Frontal cortex (tissue), 4 donors: ENCODE results near the gene CXXC5. TPM values are rescaled to one million over a fixed set of nuclear protein-coding genes. Genes with fewer than 3 reads are reported as not detected.

ENCODE experiments used
- DNase-seq, 2 donors: peaks; one replicate each; pipeline ENCODE4 v3.0.0; 2012; ENCODE audit warnings: low spot score in 2 of 2
- FAIRE-seq: peaks from 2 replicates; lab custom pipeline; 2012; peaks lifted over from hg19 to GRCh38; lab: Jason Lieb, UNC
- total RNA-seq: library from RNA; depleted of rRNA; stranded (reverse); fragments of >200 nt; gene quantifications from one replicate; pipeline ENCODE4 v1.2.3, GENCODE V29; 2014
- donor health status: control.
- donor health status: control.
- donor health status: control.

CXXC5 gene
- total RNA-seq, 1 donor from 2014 or later, result 38.7 TPM

GRCh38 chr5:139660923-139661814 is 13.0 kb downstream of the CXXC5 start:
- peak in 1 of 2 donors; percentile 77 for DNase-seq

GRCh38 chr5:139662617-139663016 is 14.5 kb downstream of the CXXC5 start:
- FAIRE-seq, result no peak
- no peak for DNase-seq

More at GRCh38 chr5:139660923-139661814, 13.0 kb downstream of the CXXC5 start:
- no peak for FAIRE-seq

- FAIRE-seq (no peak), DNase-seq (no peak)
Observed at GRCh38 chr5:139663207-139664085, 15.3 kb downstream of the CXXC5 start.

- DNase-seq, result no peak
Observed at GRCh38 chr5:139664086-139664693, 16.0 kb downstream of the CXXC5 start.

GRCh38 chr5:139664727-139665351 is 16.7 kb downstream of the CXXC5 start:
- FAIRE-seq (no peak), DNase-seq (no peak)

More at GRCh38 chr5:139664086-139664693, 16.0 kb downstream of the CXXC5 start:
- no peak for FAIRE-seq

- DNase-seq (no peak), FAIRE-seq (no peak)
Observed at GRCh38 chr5:139665626-139666025, 17.5 kb downstream of the CXXC5 start.

- FAIRE-seq, result no peak
- no peak for DNase-seq
Observed at GRCh38 chr5:139666551-139666950, 18.4 kb downstream of the CXXC5 start.

GRCh38 chr5:139667001-139667729 is 19.0 kb downstream of the CXXC5 start:
- no peak for FAIRE-seq
- no peak for DNase-seq

- no peak for DNase-seq
- FAIRE-seq, result no peak
Observed at GRCh38 chr5:139667730-139668063, 19.5 kb downstream of the CXXC5 start.

- DNase-seq (no peak), FAIRE-seq (no peak)
Observed at GRCh38 chr5:139668064-139668880, 20.1 kb downstream of the CXXC5 start.

GRCh38 chr5:139668924-139669661 is 20.9 kb downstream of the CXXC5 start:
- FAIRE-seq, result no peak

GRCh38 chr5:139669662-139670368 is 21.7 kb downstream of the CXXC5 start:
- no peak for DNase-seq
- no peak for FAIRE-seq

More at GRCh38 chr5:139668924-139669661, 20.9 kb downstream of the CXXC5 start:
- no peak for DNase-seq

- DNase-seq (no peak), FAIRE-seq (no peak)
Observed at GRCh38 chr5:139670369-139671095, 22.4 kb downstream of the CXXC5 start.

GRCh38 chr5:139671096-139671841 is 23.1 kb downstream of the CXXC5 start:
- FAIRE-seq (no peak), DNase-seq (peak in 1 of 2 donors; percentile 84)

- no peak for DNase-seq
- FAIRE-seq, result no peak
Observed at GRCh38 chr5:139675213-139675612, 27.1 kb downstream of the CXXC5 start.

GRCh38 chr5:139675825-139676224 is 27.7 kb downstream of the CXXC5 start:
- FAIRE-seq (no peak), DNase-seq (no peak)
